DND-41 (cell line): ENCODE results near the gene LIX1.

Experiments used
- ATAC-seq: fragments of 200-7000 bp; cut with Tn5 transposase; 3 replicates; pipeline ENCODE4 v1.9.1; 2021; ENCODE audit warnings: low read depth; ENCODE audit not compliant: insufficient read depth
- DNase-seq: peaks from one replicate; pipeline ENCODE4 v3.0.0-alpha.2; 2020
- H2AFZ ChIP-seq: 2 replicates; pipeline ENCODE4 v1.6.0; 2012; ENCODE audit warnings: low read depth, low read length
- H3K27ac ChIP-seq: 2 replicates; pipeline ENCODE4 v1.5.1; 2012; ENCODE audit warnings: low read length, inconsistent platforms
- H3K27me3 ChIP-seq: fragments of 200-600 bp; sonication (generic); 2 replicates; pipeline ENCODE4 v1.6.0; 2012; ENCODE audit warnings: low read length, mild to moderate bottlenecking, inconsistent platforms; ENCODE audit not compliant: insufficient read depth, poor library complexity
- H3K36me3 ChIP-seq: 2 replicates; pipeline ENCODE4 v1.5.1; 2012; ENCODE audit warnings: low read length, inconsistent platforms; ENCODE audit not compliant: insufficient read depth
- H3K4me1 ChIP-seq: 2 replicates; pipeline ENCODE4 v1.5.1; 2012; ENCODE audit warnings: mild to moderate bottlenecking, low read length; ENCODE audit not compliant: insufficient read depth
- H3K4me2 ChIP-seq: 2 replicates; pipeline ENCODE4 v1.6.0; 2012; ENCODE audit warnings: mild to moderate bottlenecking, moderate library complexity, low read length, inconsistent platforms; ENCODE audit not compliant: insufficient read depth
- H3K4me3 ChIP-seq, 2 experiments: fragments of 200-600 bp in 1 of 2; shearing (Covaris generic) in 1 of 2; 2 replicates each; pipeline ENCODE4 v1.5.1; 2012 to 2016; ENCODE audit warnings: inconsistent platforms in 2 of 2, low read length in 2 of 2, mild to moderate bottlenecking in 2 of 2, low read depth in 1 of 2, moderate library complexity in 1 of 2
- H3K79me2 ChIP-seq: 2 replicates; pipeline ENCODE4 v1.6.0; 2012; ENCODE audit warnings: low read length, inconsistent platforms; ENCODE audit not compliant: insufficient read depth
- H3K9ac ChIP-seq: 2 replicates; pipeline ENCODE4 v1.6.0; 2012; ENCODE audit warnings: low read depth, mild to moderate bottlenecking, inconsistent platforms, low read length, moderate library complexity
- H3K9me3 ChIP-seq: 2 replicates; pipeline ENCODE4 v1.5.1; 2012; ENCODE audit warnings: low read length, moderate library complexity, mild to moderate bottlenecking, inconsistent platforms; ENCODE audit not compliant: insufficient read depth, severe bottlenecking
- H4K20me1 ChIP-seq: 2 replicates; pipeline ENCODE4 v1.6.0; 2012; ENCODE audit warnings: low read length; ENCODE audit not compliant: insufficient read depth
- EZH2 ChIP-seq: IDR thresholded peaks from 3 replicates; pipeline ENCODE4 v1.6.1; 2012; ENCODE audit warnings: borderline replicate concordance, low read depth, mild to moderate bottlenecking, moderate library complexity, low read length, inconsistent platforms; ENCODE audit not compliant: severe bottlenecking
- TF ChIP-seq, protein P1 (sequence below): IDR thresholded peaks from 2 replicates; pipeline ENCODE4 v1.5.1; 2012; ENCODE audit warnings: borderline replicate concordance, low read length, moderate library complexity, mild to moderate bottlenecking; ENCODE audit not compliant: poor library complexity, severe bottlenecking; ENCODE audit errors: extremely low read depth

Gene LIX1

DNA sequence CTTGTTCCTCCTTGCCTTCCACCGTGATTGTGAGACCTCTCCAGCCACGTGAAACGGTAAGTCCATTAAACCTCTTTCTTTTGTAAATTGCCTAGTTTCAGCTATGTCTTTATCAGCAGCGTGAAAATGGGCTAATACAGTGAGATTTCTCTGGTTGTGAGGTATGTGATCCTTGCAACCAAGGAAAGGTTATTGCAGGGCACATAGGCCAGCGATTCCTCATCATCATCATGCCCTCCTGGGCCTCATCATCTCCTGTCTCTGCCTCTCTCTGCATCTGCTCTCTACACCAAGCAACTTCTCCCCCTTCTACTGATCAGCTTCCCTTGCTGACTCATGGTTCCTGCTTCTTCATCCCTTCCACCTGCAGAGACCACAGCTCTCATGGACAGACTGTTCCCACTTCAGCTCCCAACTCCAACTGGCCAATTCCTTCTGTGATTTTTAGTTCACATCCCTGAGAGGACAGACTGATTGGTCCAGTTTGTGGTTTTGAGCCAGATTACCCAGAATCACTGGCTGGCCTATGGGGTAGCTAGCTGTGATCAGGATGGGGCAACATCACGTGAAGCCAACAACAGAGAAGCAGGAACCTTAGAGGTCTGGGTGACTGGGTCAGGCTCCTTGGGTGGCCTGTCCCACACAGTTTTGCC lies 53.1 kb downstream of the LIX1 start:
- no peak for TF ChIP-seq EZH2
- TF ChIP-seq, protein P1, sequence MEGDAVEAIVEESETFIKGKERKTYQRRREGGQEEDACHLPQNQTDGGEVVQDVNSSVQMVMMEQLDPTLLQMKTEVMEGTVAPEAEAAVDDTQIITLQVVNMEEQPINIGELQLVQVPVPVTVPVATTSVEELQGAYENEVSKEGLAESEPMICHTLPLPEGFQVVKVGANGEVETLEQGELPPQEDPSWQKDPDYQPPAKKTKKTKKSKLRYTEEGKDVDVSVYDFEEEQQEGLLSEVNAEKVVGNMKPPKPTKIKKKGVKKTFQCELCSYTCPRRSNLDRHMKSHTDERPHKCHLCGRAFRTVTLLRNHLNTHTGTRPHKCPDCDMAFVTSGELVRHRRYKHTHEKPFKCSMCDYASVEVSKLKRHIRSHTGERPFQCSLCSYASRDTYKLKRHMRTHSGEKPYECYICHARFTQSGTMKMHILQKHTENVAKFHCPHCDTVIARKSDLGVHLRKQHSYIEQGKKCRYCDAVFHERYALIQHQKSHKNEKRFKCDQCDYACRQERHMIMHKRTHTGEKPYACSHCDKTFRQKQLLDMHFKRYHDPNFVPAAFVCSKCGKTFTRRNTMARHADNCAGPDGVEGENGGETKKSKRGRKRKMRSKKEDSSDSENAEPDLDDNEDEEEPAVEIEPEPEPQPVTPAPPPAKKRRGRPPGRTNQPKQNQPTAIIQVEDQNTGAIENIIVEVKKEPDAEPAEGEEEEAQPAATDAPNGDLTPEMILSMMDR = no peak
- H3K36me3 ChIP-seq = no peaks in the 10 kb centered on the region
- H3K9me3 ChIP-seq = peaks cover 4% of the 10 kb centered on the region
- no peak overlapping the region for H3K4me3 ChIP-seq
- H3K27me3 ChIP-seq = no peaks in the 10 kb centered on the region
- DNase-seq (no peak), ATAC-seq (peak; percentile 48; the same call in 2 of the 3 replicates)
- H2AFZ ChIP-seq = no peak overlapping the region
- no peaks in the 10 kb centered on the region for H4K20me1 ChIP-seq
- no peak overlapping the region for H3K9ac ChIP-seq
- H3K4me2 ChIP-seq = no peak overlapping the region
- H3K79me2 ChIP-seq = no peaks in the 10 kb centered on the region
- no peak overlapping the region for H3K27ac ChIP-seq
- no peaks in the 10 kb centered on the region for H3K4me1 ChIP-seq

DNA sequence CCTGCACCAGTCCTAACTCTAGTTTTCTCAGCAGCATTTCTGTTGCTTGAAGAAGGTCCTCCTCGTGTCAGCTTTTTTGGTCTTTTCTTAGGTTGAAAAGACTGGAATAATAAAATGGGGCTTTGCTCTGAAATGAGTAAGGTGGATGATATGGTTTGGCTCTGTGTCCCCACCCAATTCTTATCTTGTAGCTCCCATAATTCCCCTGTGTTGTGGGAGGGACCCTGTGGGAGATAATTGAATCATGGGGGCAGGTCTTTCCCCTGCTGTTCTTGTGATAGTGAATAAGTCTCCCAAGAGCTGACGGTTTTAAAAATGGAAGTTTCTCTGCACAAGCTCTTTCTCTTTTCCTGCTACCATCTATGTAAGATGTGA lies 53.6 kb downstream of the LIX1 start:
- H3K79me2 ChIP-seq = no peaks in the 10 kb centered on the region
- no peak overlapping the region for H3K27ac ChIP-seq
- no peaks in the 10 kb centered on the region for H4K20me1 ChIP-seq
- H3K4me1 ChIP-seq = no peaks in the 10 kb centered on the region
- H3K4me2 ChIP-seq = no peak overlapping the region
- H3K36me3 ChIP-seq = no peaks in the 10 kb centered on the region
- H3K4me3 ChIP-seq = no peak overlapping the region
- ATAC-seq (no peak), DNase-seq (no peak)
- H2AFZ ChIP-seq = no peak overlapping the region
- H3K9me3 ChIP-seq = peaks cover 5% of the 10 kb centered on the region
- TF ChIP-seq EZH2 = no peak
- TF ChIP-seq, protein P1 = no peak
- H3K9ac ChIP-seq = no peak overlapping the region
- H3K27me3 ChIP-seq = no peaks in the 10 kb centered on the region

DNA sequence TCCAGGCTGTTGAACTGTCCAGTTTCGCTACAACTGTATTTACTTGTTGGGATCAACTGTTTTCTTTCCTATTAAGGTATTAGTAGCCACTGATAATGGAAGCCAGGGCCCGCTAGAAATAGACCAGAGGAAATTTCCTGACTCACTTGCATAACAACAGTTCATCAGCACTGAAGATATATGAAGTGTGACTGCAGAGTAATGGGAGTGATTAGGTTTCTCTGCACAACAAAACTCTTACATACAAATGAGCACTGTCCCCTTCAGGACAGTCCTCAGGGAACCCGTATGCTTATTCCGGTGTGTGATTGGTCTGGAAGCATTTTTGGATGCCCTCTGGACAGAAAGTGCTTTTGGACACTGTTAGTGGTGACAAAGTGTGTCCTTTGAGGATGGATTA lies 55.3 kb downstream of the LIX1 start:
- Histone ChIP-seq H3K36me3 (no peaks in the 10 kb centered on the region), H3K79me2 (no peaks in the 10 kb centered on the region), H3K4me2 (no peak overlapping the region), H3K27me3 (no peaks in the 10 kb centered on the region), H4K20me1 (no peaks in the 10 kb centered on the region), H3K4me3 (no peak overlapping the region), H3K9ac (no peak overlapping the region), H3K27ac (no peak overlapping the region), H3K4me1 (peaks cover 3% of the 10 kb centered on the region), H3K9me3 (peaks cover 5% of the 10 kb centered on the region), H2AFZ (no peak overlapping the region)
- ATAC-seq = no peak
- no peak for DNase-seq
- TF ChIP-seq, protein P1 = no peak
- no peak for TF ChIP-seq EZH2
